SU-DHL-6 (cell line): Measurements from ENCODE around the gene PTGER4.

Experiments
- CTCF ChIP-seq: fragments of 200-600 bp; sonication (generic); IDR thresholded peaks from one replicate; pipeline ENCODE4 v1.5.1; 2017; ENCODE audit warnings: antibody characterized with exemption, mild to moderate bottlenecking, low read length, moderate library complexity; ENCODE audit not compliant: insufficient read depth, poor library complexity, severe bottlenecking
- EZH2phosphoT487 ChIP-seq: fragments of 200-600 bp; sonication (generic), shearing (Covaris generic); conservative IDR thresholded peaks from 2 replicates; pipeline ENCODE4 v1.6.1; 2018; ENCODE audit warnings: mild to moderate bottlenecking, antibody characterized with exemption, low read length, moderate library complexity, mixed read lengths

- no peak for TF ChIP-seq CTCF
- TF ChIP-seq EZH2phosphoT487 = no peak
Measured at GRCh38 chr5:40733434-40733833, 53.7 kb downstream of the PTGER4 start.
